Thyroid gland (tissue), 4 donors: Measurements from ENCODE around the gene GARNL3.

Source experiments
- CTCF ChIP-seq, 6 experiments: fragments of 200-600 bp in 3 of 6; fragments of 450-650 bp in 3 of 6; sonication (generic) in 3 of 6; IDR thresholded peaks; one replicate each; pipeline ENCODE4 v1.5.1; 2016 to 2019; ENCODE audit warnings: antibody characterized with exemption in 6 of 6, mild to moderate bottlenecking in 2 of 6, inconsistent platforms in 1 of 6, moderate library complexity in 1 of 6
- POLR2A ChIP-seq, 2 donors: fragments of 450-650 bp; IDR thresholded peaks; one replicate each; pipeline ENCODE4 v1.6.1; 2017; ENCODE audit warnings: antibody characterized with exemption in 2 of 2, mild to moderate bottlenecking in 2 of 2, moderate library complexity in 1 of 2

- TF ChIP-seq CTCF (IDR thresholded peaks at IDR 0.05) (no peak), POLR2A (IDR thresholded peaks at IDR 0.05) (no peak)
Observed at GRCh38 chr9:127402401-127403090, 138.0 kb downstream of the GARNL3 start.
